ENCODE measurements around the gene ZBTB39.
"Not testable (repeated sequence)": the region's sequence is repeated elsewhere in the genome, so short reads cannot be mapped to it uniquely, and the experiment has no call there.

The ZBTB39 gene

GRCh38 chr12:56998316-56998715 lies 8.0 kb downstream of the ZBTB39 start:
- TF ChIP-seq ZNF274 (IDR thresholded peaks at IDR 0.05; ENCODE audit: low read depth, low read length) = no peak
- H3K4me3 ChIP-seq (ENCODE audit: low read length) = no peak overlapping the region

GRCh38 chr12:56996793-56997545 lies 9.4 kb downstream of the ZBTB39 start:
- TF ChIP-seq ZNF274 (IDR thresholded peaks at IDR 0.05; ENCODE audit: low read depth, low read length) = no peak
- no peak overlapping the region for H3K4me3 ChIP-seq (ENCODE audit: low read length)

- no peak for TF ChIP-seq ZNF274 (IDR thresholded peaks at IDR 0.05; ENCODE audit: low read depth, low read length)
- no peak overlapping the region for H3K4me3 ChIP-seq (ENCODE audit: low read length)
These were observed 10.3 kb downstream of the ZBTB39 start for GRCh38 chr12:56995930-56996496.

- TF ChIP-seq ZNF274 (IDR thresholded peaks at IDR 0.05; ENCODE audit: low read depth, low read length) = no peak
- no peak overlapping the region for H3K4me3 ChIP-seq (ENCODE audit: low read length)
These were observed 11.0 kb downstream of the ZBTB39 start for GRCh38 chr12:56995201-56995929.

- no peak overlapping the region for H3K4me3 ChIP-seq (ENCODE audit: low read length)
- TF ChIP-seq ZNF274 (IDR thresholded peaks at IDR 0.05; ENCODE audit: low read depth, low read length) = no peak
These were observed 12.1 kb downstream of the ZBTB39 start for GRCh38 chr12:56994231-56994746.

GRCh38 chr12:56993346-56993745 lies 13.0 kb downstream of the ZBTB39 start:
- no peak overlapping the region for H3K4me3 ChIP-seq (ENCODE audit: low read length)
- TF ChIP-seq ZNF274 (IDR thresholded peaks at IDR 0.05; ENCODE audit: low read depth, low read length) = no peak

GRCh38 chr12:56991319-56992246 lies 14.8 kb downstream of the ZBTB39 start:
- no peak overlapping the region for H3K4me3 ChIP-seq (ENCODE audit: low read length)
- TF ChIP-seq ZNF274 (IDR thresholded peaks at IDR 0.05; ENCODE audit: low read depth, low read length) = no peak

GRCh38 chr12:56990648-56991318 lies 15.6 kb downstream of the ZBTB39 start:
- no peak for TF ChIP-seq ZNF274 (IDR thresholded peaks at IDR 0.05; ENCODE audit: low read depth, low read length)
- H3K4me3 ChIP-seq (ENCODE audit: low read length) = no peak overlapping the region

- no peak for TF ChIP-seq ZNF274 (IDR thresholded peaks at IDR 0.05; ENCODE audit: low read depth, low read length)
These were observed 16.3 kb downstream of the ZBTB39 start for GRCh38 chr12:56989861-56990610.

GRCh38 chr12:56988207-56988739 lies 18.1 kb downstream of the ZBTB39 start:
- H3K4me3 ChIP-seq (ENCODE audit: low read length) = no peak overlapping the region
- TF ChIP-seq ZNF274 (IDR thresholded peaks at IDR 0.05; ENCODE audit: low read depth, low read length) = no peak

More at GRCh38 chr12:56989861-56990610, 16.3 kb downstream of the ZBTB39 start:
- H3K4me3 ChIP-seq (ENCODE audit: low read length) = no peak overlapping the region

GRCh38 chr12:56987551-56988053 lies 18.7 kb downstream of the ZBTB39 start:
- H3K4me3 ChIP-seq (ENCODE audit: low read length) = no peak overlapping the region
- no peak for TF ChIP-seq ZNF274 (IDR thresholded peaks at IDR 0.05; ENCODE audit: low read depth, low read length)

- TF ChIP-seq ZNF274 (IDR thresholded peaks at IDR 0.05; ENCODE audit: low read depth, low read length) = no peak
- H3K4me3 ChIP-seq (ENCODE audit: low read length) = no peak overlapping the region
These were observed 19.3 kb downstream of the ZBTB39 start for GRCh38 chr12:56987011-56987410.

- not testable (repeated sequence) for H3K4me3 ChIP-seq (ENCODE audit: low read length)
These were observed 20.6 kb downstream of the ZBTB39 start for GRCh38 chr12:56985714-56986113.

Measured in GM08714 (cell line).